Trophoblast cell (in vitro differentiated cells and primary cell): ENCODE results near the gene FYTTD1.

Experiments used
- DNase-seq, 2 donors: peaks; one replicate each; pipeline ENCODE4 v3.0.0-alpha.2; 2016
- H2AFZ ChIP-seq: 2 replicates; pipeline ENCODE4 v1.6.1; 2013; ENCODE audit warnings: low read length, moderate library complexity, mild to moderate bottlenecking; ENCODE audit not compliant: insufficient read depth, poor library complexity
- H2AK5ac ChIP-seq: 2 replicates; pipeline ENCODE4 v1.6.1; 2013; ENCODE audit warnings: mild to moderate bottlenecking, low read length
- H2BK120ac ChIP-seq: 2 replicates; pipeline ENCODE4 v1.6.1; 2013; ENCODE audit warnings: low read length, mild to moderate bottlenecking, moderate library complexity; ENCODE audit not compliant: insufficient read depth, poor library complexity
- H2BK12ac ChIP-seq: 2 replicates; pipeline ENCODE4 v1.6.1; 2013; ENCODE audit warnings: mild to moderate bottlenecking, low read length, moderate library complexity
- H2BK5ac ChIP-seq: 2 replicates; pipeline ENCODE4 v1.6.1; 2013; ENCODE audit warnings: low read length, low read depth, moderate library complexity, mild to moderate bottlenecking; ENCODE audit not compliant: poor library complexity
- H3K14ac ChIP-seq: 2 replicates; pipeline ENCODE4 v1.6.1; 2013; ENCODE audit warnings: mild to moderate bottlenecking, low read length
- H3K18ac ChIP-seq: 2 replicates; pipeline ENCODE4 v1.6.1; 2013; ENCODE audit warnings: mild to moderate bottlenecking, low read length
- H3K23ac ChIP-seq: 2 replicates; pipeline ENCODE4 v1.6.1; 2013; ENCODE audit warnings: low read length
- H3K27ac ChIP-seq: 2 replicates; pipeline ENCODE4 v1.5.1; 2013; ENCODE audit warnings: low read depth, mild to moderate bottlenecking, inconsistent platforms, low read length, moderate library complexity
- H3K27me3 ChIP-seq: 2 replicates; pipeline ENCODE4 v1.6.1; 2013; ENCODE audit warnings: inconsistent platforms, mild to moderate bottlenecking, low read length, moderate library complexity; ENCODE audit not compliant: insufficient read depth
- H3K36me3 ChIP-seq, 2 experiments: 1 replicate in 1 of 2; 2 replicates in 1 of 2; pipeline ENCODE4 v1.6.1; 2013; ENCODE audit warnings: low read length in 2 of 2, mild to moderate bottlenecking in 2 of 2, moderate library complexity in 1 of 2; ENCODE audit not compliant: insufficient read depth in 2 of 2, control insufficient read depth in 1 of 2
- H3K4ac ChIP-seq: 2 replicates; pipeline ENCODE4 v1.6.1; 2013; ENCODE audit warnings: low read depth, mild to moderate bottlenecking, low read length, moderate library complexity
- H3K4me1 ChIP-seq, 2 experiments: 1 replicate in 1 of 2; 2 replicates in 1 of 2; pipeline ENCODE4 v1.6.1; 2013; ENCODE audit warnings: low read length in 2 of 2, mild to moderate bottlenecking in 2 of 2, moderate library complexity in 1 of 2; ENCODE audit not compliant: insufficient read depth in 2 of 2, control insufficient read depth in 1 of 2
- H3K4me2 ChIP-seq: 2 replicates; pipeline ENCODE4 v1.6.1; 2013; ENCODE audit warnings: inconsistent platforms, mild to moderate bottlenecking, low read length, moderate library complexity
- H3K4me3 ChIP-seq: 2 replicates; pipeline ENCODE4 v1.5.1; 2013; ENCODE audit warnings: mild to moderate bottlenecking, low read depth, low read length, inconsistent platforms
- H3K79me1 ChIP-seq: one replicate; pipeline ENCODE4 v1.6.1; 2013; ENCODE audit warnings: low read length
- H3K79me2 ChIP-seq: 2 replicates; pipeline ENCODE4 v1.6.1; 2013; ENCODE audit warnings: low read length, mild to moderate bottlenecking; ENCODE audit not compliant: control insufficient read depth, insufficient read depth, poor library complexity
- H3K9ac ChIP-seq: 2 replicates; pipeline ENCODE4 v1.6.1; 2013; ENCODE audit warnings: mild to moderate bottlenecking, low read length
- H3K9me3 ChIP-seq: 2 replicates; pipeline ENCODE4 v1.6.1; 2013; ENCODE audit warnings: low read depth, mild to moderate bottlenecking, control low read depth, inconsistent platforms, low read length; ENCODE audit not compliant: insufficient read depth
- H4K12ac ChIP-seq: 2 replicates; pipeline ENCODE4 v1.6.1; 2013; ENCODE audit warnings: low read depth, mild to moderate bottlenecking, low read length, moderate library complexity
- H4K8ac ChIP-seq: 2 replicates; pipeline ENCODE4 v1.6.1; 2013; ENCODE audit warnings: low read depth, mild to moderate bottlenecking, low read length, moderate library complexity
- H4K91ac ChIP-seq: one replicate; pipeline ENCODE4 v1.6.1; 2013; ENCODE audit warnings: low read depth, mild to moderate bottlenecking, low read length, moderate library complexity
- WGBS: extraction: QIAGEN DNeasy Blood & Tissue Kit; methylation state at CpG from one replicate; pipeline ENCODE4 v1.1.7; 2013; ENCODE audit warnings: missing lambda C conversion rate; ENCODE audit not compliant: insufficient read length, insufficient coverage; ENCODE audit errors: extremely low coverage; 5-methylcytosine and 5-hydroxymethylcytosine counted together

Gene FYTTD1

GRCh38 chr3:197782230-197782629 lies 32.5 kb downstream of the FYTTD1 start:
- H3K9ac ChIP-seq, result no peak overlapping the region
- no peak overlapping the region for H2BK12ac ChIP-seq
- no peak overlapping the region for H4K91ac ChIP-seq
- H3K4ac ChIP-seq, result no peak overlapping the region
- H4K8ac ChIP-seq, result no peak overlapping the region
- H3K23ac ChIP-seq, result no peak overlapping the region
- no peak overlapping the region for H3K14ac ChIP-seq
- no peak overlapping the region for H3K4me2 ChIP-seq
- H2BK120ac ChIP-seq, result no peak overlapping the region
- H2AK5ac ChIP-seq, result no peak overlapping the region
- no peak overlapping the region for H3K27ac ChIP-seq
- no peak for DNase-seq
- no peaks in the 10 kb centered on the region for H3K27me3 ChIP-seq
- no peak overlapping the region for H2AFZ ChIP-seq
- peaks cover 17 to 21% of the 10 kb centered on the region in 2 experiments for H3K36me3 ChIP-seq
- no peak overlapping the region for H3K4me3 ChIP-seq
- no peaks in the 10 kb centered on the region for H3K79me2 ChIP-seq
- peaks cover 2 to 4% of the 10 kb centered on the region in 2 experiments for H3K4me1 ChIP-seq
- H3K79me1 ChIP-seq, result no peaks in the 10 kb centered on the region
- no peak overlapping the region for H3K18ac ChIP-seq
- H4K12ac ChIP-seq, result no peak overlapping the region
- H2BK5ac ChIP-seq, result no peak overlapping the region
- WGBS, result no CpG with 5 or more reads among the region's 4 CpGs
- H3K9me3 ChIP-seq, result peaks cover 6% of the 10 kb centered on the region

GRCh38 chr3:197784019-197784585 lies 34.4 kb downstream of the FYTTD1 start:
- no peak overlapping the region for H3K9ac ChIP-seq
- no peak overlapping the region for H4K8ac ChIP-seq
- H3K4ac ChIP-seq, result no peak overlapping the region
- H3K14ac ChIP-seq, result no peak overlapping the region
- no peak overlapping the region for H3K23ac ChIP-seq
- no peak overlapping the region for H2AFZ ChIP-seq
- H3K79me1 ChIP-seq, result no peaks in the 10 kb centered on the region
- peaks cover 6% of the 10 kb centered on the region for H3K9me3 ChIP-seq
- no peak overlapping the region for H3K4me3 ChIP-seq
- no peak overlapping the region for H2BK120ac ChIP-seq
- no peak overlapping the region for H2AK5ac ChIP-seq
- no peaks in the 10 kb centered on the region for H3K27me3 ChIP-seq
- H3K79me2 ChIP-seq, result no peaks in the 10 kb centered on the region
- H2BK5ac ChIP-seq, result no peak overlapping the region
- H3K4me1 ChIP-seq, result peaks cover 2 to 4% of the 10 kb centered on the region in 2 experiments
- no CpG with 5 or more reads among the region's 7 CpGs for WGBS
- no peak overlapping the region for H4K91ac ChIP-seq
- H3K36me3 ChIP-seq, result peaks cover 10 to 15% of the 10 kb centered on the region in 2 experiments
- no peak overlapping the region for H3K18ac ChIP-seq
- no peak overlapping the region for H2BK12ac ChIP-seq
- H3K4me2 ChIP-seq, result no peak overlapping the region
- no peak for DNase-seq
- H3K27ac ChIP-seq, result no peak overlapping the region
- H4K12ac ChIP-seq, result no peak overlapping the region

- Histone ChIP-seq H2AFZ (no peak overlapping the region), H4K8ac (no peak overlapping the region), H3K9me3 (no peaks in the 10 kb centered on the region), H3K36me3 (peaks cover 0 to 3% of the 10 kb centered on the region in 2 experiments), H3K27me3 (no peaks in the 10 kb centered on the region), H3K14ac (no peak overlapping the region), H3K4me2 (no peak overlapping the region), H3K4me3 (no peak overlapping the region), H3K27ac (no peak overlapping the region), H3K23ac (no peak overlapping the region), H3K9ac (no peak overlapping the region), H2BK5ac (no peak overlapping the region), H2AK5ac (no peak overlapping the region), H3K79me2 (peaks cover 10% of the 10 kb centered on the region), H4K12ac (no peak overlapping the region), H4K91ac (no peak overlapping the region), H3K79me1 (peaks cover 11% of the 10 kb centered on the region), H3K18ac (no peak overlapping the region), H2BK12ac (no peak overlapping the region), H3K4ac (no peak overlapping the region), H2BK120ac (no peak overlapping the region), H3K4me1 (peaks cover 2 to 6% of the 10 kb centered on the region in 2 experiments)
- no peak for DNase-seq
- no CpG with 5 or more reads among the region's 1 CpG for WGBS
Measured at GRCh38 chr3:197787412-197787811, 37.7 kb downstream of the FYTTD1 start.

- Histone ChIP-seq H2BK5ac (no peak overlapping the region), H3K9ac (no peak overlapping the region), H3K18ac (no peak overlapping the region), H3K79me1 (peaks cover 11% of the 10 kb centered on the region), H3K4me1 (peaks cover 2 to 6% of the 10 kb centered on the region in 2 experiments), H4K8ac (no peak overlapping the region), H3K14ac (no peak overlapping the region), H4K12ac (no peak overlapping the region), H3K4me2 (no peak overlapping the region), H3K4ac (no peak overlapping the region), H2AFZ (no peak overlapping the region), H3K27me3 (no peaks in the 10 kb centered on the region), H3K79me2 (peaks cover 10% of the 10 kb centered on the region), H3K27ac (no peak overlapping the region), H3K36me3 (peaks cover 0 to 1% of the 10 kb centered on the region in 2 experiments), H3K23ac (no peak overlapping the region), H2BK120ac (no peak overlapping the region), H4K91ac (no peak overlapping the region), H2AK5ac (no peak overlapping the region), H2BK12ac (no peak overlapping the region), H3K9me3 (no peaks in the 10 kb centered on the region), H3K4me3 (no peak overlapping the region)
- peak; percentile 37 to 55 for DNase-seq
- WGBS, result no CpG with 5 or more reads among the region's 3 CpGs
Measured at GRCh38 chr3:197789309-197789708, 39.6 kb downstream of the FYTTD1 start.
